GM21528 (cell line): ENCODE data around the gene GRN.
"Not testable (repeated sequence)": the region's sequence is repeated elsewhere in the genome, so short reads cannot be mapped to it uniquely, and the experiment has no call there.

Experiments used
- ATAC-seq: cut with Tn5 transposase; IDR thresholded peaks from one replicate; pipeline ENCODE4 v1.9.1; 2021; ENCODE audit warnings: mild to moderate bottlenecking, moderate library complexity; ENCODE audit not compliant: unreplicated experiment, low FRiP score

Gene GRN

DNA sequence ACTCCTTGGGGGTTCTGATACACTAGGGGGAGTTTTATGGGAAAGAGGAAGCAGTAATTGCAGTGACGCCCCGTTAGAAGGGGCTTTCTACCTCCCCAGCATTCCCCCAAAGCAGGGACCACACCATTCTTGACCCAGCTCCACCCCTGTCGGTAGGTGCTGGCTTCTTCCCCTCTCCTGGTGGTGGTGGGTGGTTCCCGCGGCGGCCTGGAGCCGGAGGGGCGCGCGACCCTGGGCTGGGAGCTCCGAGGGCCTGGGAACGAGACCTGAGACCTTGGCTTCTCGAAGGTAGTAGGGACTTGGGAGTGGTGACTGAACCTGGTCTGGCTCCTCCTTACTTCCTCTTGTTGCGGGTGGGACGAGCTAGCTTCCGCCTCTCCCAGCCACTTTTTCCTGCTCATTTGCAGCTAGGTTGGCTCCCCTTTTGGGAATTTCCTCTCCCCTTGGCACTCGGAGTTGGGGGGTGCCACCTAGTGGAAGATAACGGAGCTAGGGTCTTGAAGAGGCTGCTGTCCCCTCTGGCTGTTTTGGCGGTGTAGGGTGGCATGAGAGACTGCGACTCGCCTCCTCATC is 438 bp downstream of the GRN start:
- no peak for ATAC-seq

DNA sequence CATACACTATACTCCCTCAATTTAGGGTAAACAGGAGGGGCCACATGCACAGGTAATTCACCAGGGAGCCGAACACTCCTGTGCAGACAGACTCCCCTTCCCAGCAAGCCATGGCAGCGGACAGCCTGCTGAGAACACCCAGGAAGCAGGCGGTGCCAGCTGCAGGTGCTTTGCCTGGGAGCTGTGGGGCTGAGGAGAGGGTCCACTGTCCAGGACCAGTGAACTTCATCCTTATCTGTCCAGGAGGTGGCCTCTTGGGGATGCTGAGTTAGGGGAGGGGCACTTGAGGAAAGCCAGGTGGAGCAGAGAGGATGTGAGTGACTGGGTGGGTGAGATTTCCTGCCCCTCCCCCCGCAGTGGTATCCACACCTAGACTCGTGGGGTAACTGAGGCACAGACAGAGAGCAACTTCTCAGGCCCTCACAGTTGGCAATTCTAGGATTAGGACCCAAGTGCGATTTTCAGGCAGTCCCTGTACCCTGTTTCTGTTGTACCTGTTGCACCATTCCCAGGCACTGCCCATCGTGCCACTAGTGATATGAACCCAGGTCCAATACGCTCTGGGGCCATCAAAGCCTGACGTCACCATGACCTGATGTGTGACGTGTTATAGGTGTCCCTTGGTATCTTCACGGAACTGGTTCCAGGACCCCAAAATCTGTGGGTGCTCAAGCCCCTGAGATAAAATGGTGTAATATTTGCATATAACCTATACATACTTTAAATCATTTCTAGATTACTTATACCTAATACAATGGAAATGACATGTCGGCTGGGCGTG is 1.2 kb downstream of the GRN start:
- no peak for ATAC-seq

DNA sequence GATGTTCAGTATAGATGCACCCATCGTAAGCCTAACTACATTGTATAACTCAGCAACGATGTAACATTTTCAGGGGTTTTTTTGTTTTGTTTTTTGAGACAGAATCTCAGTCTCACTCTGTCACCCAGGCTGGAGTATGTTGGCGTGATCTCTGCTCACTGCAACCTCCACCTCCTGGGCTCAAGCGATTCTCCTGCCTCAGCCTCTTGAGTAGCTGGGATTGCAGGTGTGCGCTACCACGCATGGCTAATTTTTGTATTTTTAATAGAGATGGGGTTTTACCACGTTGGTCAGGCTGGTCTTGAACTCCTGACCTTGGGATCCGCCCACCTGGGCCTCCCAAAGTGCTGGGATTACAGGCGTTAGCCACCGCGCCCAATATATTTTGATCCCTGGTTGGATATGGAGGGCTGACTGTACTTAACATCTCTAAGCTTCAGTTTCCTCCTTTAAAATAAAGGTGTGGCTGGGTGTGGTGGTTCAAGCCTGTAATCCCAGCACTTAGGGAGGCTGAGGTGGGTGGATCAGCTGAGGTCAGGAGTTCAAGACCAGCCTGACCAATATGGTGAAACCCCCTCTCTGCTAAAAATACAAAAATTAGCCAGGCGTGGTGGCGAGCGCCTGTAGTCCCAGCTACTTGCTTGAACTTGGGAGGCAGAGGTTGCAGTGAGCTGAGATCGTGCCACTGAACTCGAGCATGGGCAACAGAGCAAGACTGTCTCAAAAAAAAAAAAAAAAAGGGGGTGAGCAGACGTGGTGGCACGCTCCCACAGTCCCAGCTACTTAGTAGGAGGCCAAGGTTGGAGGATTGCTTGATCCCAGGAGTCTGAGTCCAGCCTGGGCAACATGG is 2.3 kb downstream of the GRN start:
- not testable (repeated sequence) for ATAC-seq

DNA sequence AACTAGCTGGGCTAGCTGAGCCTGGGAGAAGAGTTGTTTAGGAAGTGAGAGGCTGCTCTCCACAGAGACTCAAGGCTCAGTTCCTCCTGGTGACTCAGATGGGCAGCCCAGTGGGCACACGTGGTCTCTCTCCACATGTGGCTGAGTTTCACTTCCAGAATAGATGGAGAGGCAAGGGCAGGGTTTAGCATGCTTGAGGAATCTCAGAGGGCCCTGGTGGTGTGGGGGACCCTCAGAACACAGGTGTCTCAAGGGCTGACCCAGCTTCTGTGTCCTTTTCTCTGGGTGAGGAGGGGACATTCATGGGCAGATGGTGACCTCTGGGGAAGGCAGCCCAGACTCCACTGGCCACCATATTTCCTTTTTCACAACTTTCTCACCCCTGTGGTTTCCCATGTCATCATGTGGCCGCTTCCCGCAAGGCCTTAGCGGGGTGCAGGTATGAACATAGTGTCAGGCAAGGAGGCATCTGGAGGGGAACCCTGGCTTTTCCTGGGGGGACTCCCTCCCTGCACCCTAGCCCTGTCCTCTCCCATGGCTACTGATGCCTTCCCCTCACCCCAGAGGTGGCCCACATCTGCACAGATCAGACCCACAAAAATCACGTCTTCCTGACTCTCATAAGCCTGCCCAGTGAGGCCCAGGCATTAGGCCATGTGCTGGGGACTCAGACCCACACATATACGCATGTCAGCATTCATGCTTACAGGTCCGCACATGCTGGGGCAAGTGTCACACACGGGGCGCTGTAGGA is 3.3 kb downstream of the GRN start:
- ATAC-seq, result peak; percentile 41

DNA sequence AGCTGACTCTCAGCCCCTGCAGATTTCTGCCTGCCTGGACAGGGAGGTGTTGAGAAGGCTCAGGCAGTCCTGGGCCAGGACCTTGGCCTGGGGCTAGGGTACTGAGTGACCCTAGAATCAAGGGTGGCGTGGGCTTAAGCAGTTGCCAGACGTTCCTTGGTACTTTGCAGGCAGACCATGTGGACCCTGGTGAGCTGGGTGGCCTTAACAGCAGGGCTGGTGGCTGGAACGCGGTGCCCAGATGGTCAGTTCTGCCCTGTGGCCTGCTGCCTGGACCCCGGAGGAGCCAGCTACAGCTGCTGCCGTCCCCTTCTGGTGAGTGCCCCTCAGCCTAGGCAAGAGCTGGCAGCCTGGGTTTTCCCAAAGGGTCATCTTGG is 3.9 kb downstream of the GRN start:
- ATAC-seq, result no peak

DNA sequence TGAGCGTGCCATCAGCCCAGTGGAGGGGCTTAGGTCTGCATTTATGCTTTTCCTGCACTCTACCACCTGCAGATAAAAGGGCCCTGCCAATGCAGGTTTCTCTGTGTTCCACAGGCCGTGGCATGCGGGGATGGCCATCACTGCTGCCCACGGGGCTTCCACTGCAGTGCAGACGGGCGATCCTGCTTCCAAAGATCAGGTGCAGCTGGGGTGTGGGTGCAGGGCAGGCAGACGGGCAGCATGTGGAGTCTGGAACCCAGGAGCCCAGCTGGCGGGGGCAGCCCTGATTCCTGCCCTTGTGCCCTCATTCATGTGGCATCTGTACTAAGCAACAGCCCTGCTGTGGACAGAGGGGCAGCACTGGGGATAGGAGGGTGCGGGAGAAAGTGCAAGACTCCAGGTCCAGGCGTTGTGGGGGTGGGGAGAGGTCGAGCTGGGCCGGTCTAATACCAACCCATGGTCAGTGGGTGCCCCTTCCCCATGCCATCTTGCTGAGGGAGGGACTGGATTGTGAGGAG is 4.5 kb downstream of the GRN start:
- no peak for ATAC-seq

DNA sequence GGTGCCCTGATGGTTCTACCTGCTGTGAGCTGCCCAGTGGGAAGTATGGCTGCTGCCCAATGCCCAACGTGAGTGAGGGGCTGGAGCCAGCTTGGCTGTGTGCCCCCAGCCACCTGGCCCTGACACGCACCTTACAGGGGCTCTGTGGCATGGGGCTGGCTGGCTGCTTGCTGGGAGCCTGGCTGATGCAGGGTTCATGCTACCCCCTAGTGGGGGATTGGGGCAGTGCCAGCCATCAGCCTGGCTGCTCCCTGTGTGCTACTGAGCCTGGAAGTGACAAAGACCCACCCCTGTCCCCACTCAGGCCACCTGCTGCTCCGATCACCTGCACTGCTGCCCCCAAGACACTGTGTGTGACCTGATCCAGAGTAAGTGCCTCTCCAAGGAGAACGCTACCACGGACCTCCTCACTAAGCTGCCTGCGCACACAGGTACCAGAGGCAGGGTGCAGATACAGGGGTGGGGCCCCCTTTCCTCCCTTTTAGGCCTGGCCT is 5.7 kb downstream of the GRN start:
- no peak for ATAC-seq

DNA sequence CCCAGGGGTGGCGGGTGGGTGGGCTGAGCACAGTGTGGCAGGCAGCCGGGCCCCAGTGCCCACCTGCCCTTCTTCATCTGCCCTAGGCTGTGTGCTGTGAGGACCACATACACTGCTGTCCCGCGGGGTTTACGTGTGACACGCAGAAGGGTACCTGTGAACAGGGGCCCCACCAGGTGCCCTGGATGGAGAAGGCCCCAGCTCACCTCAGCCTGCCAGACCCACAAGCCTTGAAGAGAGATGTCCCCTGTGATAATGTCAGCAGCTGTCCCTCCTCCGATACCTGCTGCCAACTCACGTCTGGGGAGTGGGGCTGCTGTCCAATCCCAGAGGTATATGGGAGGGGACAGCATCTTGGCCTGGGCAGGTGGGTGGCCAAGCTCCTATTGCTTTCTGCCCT is 6.4 kb downstream of the GRN start:
- ATAC-seq, result no peak

DNA sequence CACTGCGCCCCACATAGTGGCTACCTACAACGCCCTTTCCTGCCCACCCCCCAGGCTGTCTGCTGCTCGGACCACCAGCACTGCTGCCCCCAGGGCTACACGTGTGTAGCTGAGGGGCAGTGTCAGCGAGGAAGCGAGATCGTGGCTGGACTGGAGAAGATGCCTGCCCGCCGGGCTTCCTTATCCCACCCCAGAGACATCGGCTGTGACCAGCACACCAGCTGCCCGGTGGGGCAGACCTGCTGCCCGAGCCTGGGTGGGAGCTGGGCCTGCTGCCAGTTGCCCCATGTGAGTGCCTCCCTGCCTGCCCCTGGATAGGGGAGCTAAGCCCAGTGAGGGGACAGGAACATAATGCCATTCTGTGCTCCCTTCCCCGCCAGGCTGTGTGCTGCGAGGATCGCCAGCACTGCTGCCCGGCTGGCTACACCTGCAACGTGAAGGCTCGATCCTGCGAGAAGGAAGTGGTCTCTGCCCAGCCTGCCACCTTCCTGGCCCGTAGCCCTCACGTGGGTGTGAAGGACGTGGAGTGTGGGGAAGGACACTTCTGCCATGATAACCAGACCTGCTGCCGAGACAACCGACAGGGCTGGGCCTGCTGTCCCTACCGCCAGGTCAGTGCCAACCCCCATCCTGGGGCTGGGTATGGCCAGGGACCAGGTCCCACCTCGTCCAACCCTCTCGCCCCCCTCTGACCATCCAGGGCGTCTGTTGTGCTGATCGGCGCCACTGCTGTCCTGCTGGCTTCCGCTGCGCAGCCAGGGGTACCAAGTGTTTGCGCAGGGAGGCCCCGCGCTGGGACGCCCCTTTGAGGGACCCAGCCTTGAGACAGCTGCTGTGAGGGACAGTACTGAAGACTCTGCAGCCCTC is 7.1 kb downstream of the GRN start:
- no peak for ATAC-seq

DNA sequence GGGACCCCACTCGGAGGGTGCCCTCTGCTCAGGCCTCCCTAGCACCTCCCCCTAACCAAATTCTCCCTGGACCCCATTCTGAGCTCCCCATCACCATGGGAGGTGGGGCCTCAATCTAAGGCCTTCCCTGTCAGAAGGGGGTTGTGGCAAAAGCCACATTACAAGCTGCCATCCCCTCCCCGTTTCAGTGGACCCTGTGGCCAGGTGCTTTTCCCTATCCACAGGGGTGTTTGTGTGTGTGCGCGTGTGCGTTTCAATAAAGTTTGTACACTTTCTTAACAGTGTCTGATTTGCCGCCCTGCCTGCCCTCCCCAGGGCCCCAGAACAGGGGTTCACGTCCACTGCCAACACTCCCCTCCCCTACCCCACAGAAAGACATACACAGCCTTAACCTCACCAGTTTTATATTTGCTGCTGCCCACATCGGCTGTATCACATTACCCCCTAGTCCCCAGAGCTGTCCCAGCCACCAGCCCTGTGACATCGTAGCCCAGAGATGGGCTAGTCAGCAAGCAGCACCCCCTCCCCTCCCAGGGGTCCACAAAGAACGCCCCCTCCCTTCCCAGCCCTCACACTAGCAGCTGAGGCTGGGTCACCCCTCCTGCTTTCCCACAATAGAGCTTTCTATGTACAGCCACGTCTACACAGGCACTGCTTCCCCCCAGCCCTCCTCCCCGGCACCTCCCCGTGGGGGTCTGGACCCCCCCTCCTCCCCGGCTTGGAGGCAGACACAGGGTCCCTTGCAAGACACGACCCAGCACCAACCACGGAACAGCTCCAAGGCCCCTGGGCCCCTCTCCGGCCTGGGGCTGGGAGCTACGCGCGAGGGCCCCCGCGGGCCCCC is 7.9 kb downstream of the GRN start:
- no peak for ATAC-seq

DNA sequence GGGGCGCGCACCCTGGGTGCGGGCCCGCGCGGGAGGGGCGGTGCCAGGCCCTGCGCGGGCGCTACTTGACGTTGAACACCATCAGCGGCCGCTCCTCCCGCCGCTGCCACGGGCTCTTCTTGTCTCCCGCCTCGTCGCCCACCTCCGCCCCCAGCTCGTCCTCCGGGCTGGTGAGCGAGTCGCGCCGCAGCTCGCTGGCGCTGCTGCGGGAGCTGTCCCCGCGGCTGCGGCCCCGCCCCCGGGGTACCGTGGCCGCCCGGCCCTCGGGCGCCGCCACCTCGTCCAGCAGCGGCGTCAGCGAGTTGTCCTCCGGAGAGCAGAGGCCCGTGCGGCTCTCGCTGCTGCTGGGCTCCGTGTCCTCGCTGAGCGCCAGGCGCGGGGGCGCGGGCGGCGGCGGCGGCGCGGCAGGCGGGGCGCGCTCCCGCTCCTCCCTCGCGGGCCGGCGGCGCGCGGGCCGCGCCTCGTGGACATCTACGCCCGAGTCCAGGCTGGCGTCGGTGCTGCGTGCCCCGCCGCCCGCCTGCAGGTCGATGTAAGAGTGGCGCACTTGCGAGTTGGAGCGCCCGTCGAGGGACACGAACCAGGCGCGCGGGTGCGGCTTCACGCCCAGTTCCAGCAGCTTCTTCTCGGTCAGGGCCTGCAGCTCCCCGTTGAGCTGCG is 8.7 kb downstream of the GRN start:
- no peak for ATAC-seq

DNA sequence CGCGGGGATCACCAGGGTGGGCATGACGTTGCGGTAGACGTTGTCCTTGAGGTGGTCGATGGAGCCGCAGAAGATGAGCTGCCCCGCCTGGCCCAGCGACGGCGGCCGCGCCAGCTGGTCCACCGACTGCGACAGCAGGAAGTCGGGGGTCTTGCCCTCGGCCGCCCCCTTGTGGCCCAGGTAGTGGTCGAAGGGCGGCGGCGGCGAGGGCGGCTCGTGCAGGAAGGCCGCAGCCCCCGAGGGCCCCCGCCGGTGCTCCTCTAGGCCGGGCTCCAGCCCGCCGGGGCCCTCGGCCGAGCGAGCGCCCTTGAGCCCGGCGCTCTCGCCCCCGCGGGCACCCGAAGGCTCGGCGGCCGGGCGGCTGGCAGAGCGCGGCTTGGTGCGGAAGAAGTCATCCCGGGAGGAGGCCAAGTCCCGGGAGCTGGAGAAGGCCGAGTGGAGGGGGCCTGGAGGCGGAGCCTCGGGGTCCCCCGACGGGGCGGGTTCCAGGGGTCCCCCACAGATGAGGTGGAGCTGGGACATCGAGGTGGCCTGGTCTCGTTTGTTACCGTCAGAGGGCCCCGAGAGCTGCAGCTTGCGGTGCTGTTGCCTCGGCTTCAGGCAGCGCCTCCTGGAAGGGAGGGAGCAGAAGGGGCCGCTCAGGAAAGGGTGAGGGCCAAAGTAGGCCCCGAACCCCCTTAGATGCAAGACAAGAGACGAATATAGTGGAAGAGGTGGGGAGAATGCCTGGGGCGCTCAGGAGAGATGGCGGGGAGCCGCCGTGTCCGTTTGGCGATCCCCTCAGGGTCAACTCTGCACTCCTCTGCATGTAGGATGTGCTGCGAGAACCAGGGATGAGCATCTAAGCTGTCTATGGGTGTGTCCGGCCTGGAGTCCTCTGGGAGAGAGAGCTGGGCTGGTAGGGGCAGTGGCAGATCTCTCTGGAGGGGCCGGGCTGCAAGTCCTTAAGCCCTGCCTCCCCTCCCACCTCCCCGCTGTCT is 9.8 kb downstream of the GRN start:
- no peak for ATAC-seq

DNA sequence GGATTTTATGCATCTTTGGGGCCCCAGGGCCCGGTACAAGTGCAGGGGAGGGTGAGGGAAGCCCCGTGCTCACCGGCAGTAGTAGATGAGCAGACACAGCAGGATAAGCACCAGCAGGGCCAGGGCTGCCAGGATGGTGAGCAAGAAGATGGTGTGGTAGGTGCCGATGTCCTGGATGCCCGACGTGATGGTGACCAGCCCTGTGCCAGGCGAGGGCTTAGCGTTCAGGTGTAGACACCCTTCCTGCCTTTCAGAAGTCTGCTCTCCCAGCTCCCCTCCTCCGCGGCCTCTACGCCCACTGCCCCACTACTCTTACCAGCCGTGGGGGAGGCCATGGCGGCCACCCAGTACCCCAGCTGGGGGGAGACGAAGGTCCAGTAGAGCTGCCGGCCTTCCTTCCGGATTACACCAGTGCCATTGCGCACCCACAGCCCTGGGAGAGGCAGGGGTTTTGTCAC is 10.6 kb downstream of the GRN start:
- ATAC-seq, result no peak

DNA sequence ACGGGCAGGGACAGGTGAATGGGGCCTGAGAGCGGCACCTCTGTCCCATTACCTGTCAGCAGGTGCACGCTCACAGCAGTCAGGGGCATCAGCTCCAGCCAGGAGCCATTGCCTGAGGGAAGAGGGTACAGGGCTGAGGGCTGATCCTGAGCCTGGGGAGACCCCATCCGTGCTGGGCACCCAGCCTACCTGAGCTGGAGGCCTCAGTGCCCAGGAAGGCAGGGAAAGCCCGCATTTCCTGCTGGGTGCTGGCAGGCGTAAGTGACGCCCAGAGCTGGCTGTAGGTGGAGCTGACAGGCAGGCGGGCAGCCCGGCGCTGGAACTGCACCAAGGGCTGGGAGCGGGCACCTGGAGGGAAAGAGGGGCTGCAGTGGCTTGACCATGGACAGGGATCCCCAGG is 11.1 kb downstream of the GRN start:
- ATAC-seq, result no peak

DNA sequence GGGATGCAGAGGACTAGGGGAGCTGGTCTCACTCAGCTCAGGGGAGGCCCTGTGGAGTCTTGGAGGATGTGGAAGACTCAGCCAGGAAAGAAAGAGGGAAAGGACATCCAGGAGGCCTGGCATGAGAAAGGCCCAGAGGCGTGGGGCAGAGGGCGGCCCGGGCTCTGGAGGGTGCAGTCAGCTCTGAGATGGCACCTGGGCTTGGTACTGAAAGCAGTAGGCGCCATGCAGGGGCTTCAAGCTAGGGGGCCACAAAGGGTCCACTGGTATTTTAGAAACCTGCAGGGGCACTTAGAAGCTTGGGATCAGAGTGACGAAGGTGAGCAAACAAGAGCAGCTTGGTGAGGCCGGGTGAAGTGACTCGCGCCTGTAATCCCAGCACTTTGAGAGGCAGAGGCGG is 13.0 kb downstream of the GRN start:
- no peak for ATAC-seq

DNA sequence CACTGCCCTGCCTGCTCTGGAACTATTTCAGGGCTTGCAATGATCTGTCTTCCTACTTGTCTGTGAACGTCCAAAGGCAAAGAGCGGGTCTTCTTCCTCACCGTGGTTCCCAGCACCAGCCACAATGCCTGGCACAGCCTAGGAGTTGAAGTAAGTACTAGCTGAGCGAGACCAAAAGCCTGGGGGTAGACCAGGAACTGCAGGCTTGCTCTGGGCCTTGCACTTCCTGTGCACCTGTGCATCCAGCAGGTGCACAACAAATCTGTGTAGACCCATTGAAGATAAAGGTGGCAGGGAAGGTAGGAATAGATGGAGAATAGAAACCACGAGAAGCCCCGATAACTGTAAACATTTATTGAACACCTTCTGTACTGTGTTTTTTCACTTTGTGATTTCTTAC is 13.9 kb downstream of the GRN start:
- ATAC-seq, result no peak
